H9 (cell line): ENCODE measurements around the gene SPECC1. TPM values are rescaled to one million over a fixed set of nuclear protein-coding genes. Genes with fewer than 3 reads are reported as not detected.

Experiments used
- DNase-seq: peaks from one replicate; pipeline ENCODE4 v3.0.0-alpha.2; 2017
- H2AFZ ChIP-seq: one replicate; pipeline ENCODE4 v1.6.1; 2013; ENCODE audit warnings: mild to moderate bottlenecking, low read length, control low read depth, moderate library complexity
- H2AK5ac ChIP-seq: 2 replicates; pipeline ENCODE4 v1.6.1; 2013; ENCODE audit warnings: low read length, control low read depth, mixed read lengths; ENCODE audit not compliant: insufficient read length
- H2BK120ac ChIP-seq: one replicate; pipeline ENCODE4 v1.6.1; 2013; ENCODE audit warnings: low read depth, mild to moderate bottlenecking, low read length, control low read depth, inconsistent platforms; ENCODE audit not compliant: poor library complexity, severe bottlenecking
- H2BK12ac ChIP-seq: 2 replicates; pipeline ENCODE4 v1.6.1; 2013; ENCODE audit warnings: low read length, control low read depth, mixed read lengths, low read depth; ENCODE audit not compliant: insufficient read length
- H2BK15ac ChIP-seq: 2 replicates; pipeline ENCODE4 v1.6.1; 2013; ENCODE audit warnings: low read depth, low read length, control low read depth
- H2BK20ac ChIP-seq: one replicate; pipeline ENCODE4 v1.6.1; 2013; ENCODE audit warnings: low read depth, mild to moderate bottlenecking, low read length, control low read depth, inconsistent platforms; ENCODE audit not compliant: poor library complexity, severe bottlenecking
- H2BK5ac ChIP-seq: 2 replicates; pipeline ENCODE4 v1.6.1; 2013; ENCODE audit warnings: low read length, control low read depth, mixed read lengths; ENCODE audit not compliant: insufficient read length
- H3K14ac ChIP-seq: 2 replicates; pipeline ENCODE4 v1.6.1; 2013; ENCODE audit warnings: low read length, control low read depth; ENCODE audit not compliant: insufficient read depth
- H3K18ac ChIP-seq: 2 replicates; pipeline ENCODE4 v1.6.1; 2013; ENCODE audit warnings: low read depth, mild to moderate bottlenecking, mixed read lengths, low read length, control low read depth; ENCODE audit not compliant: insufficient read length
- H3K23ac ChIP-seq: 2 replicates; pipeline ENCODE4 v1.6.1; 2013; ENCODE audit warnings: low read length, control low read depth, mixed read lengths, low read depth; ENCODE audit not compliant: insufficient read length
- H3K23me2 ChIP-seq: 2 replicates; pipeline ENCODE4 v1.6.1; 2013; ENCODE audit warnings: low read depth, mild to moderate bottlenecking, mixed read lengths, low read length, control low read depth; ENCODE audit not compliant: insufficient read length, poor library complexity, severe bottlenecking
- H3K27ac ChIP-seq: 2 replicates; pipeline ENCODE4 v1.5.1; 2013; ENCODE audit warnings: low read length, control low read depth, mixed read lengths, low read depth; ENCODE audit not compliant: insufficient read length
- H3K27me3 ChIP-seq: 2 replicates; pipeline ENCODE4 v1.6.1; 2013; ENCODE audit warnings: low read length, control low read depth, inconsistent platforms; ENCODE audit not compliant: insufficient read depth
- H3K4ac ChIP-seq: 2 replicates; pipeline ENCODE4 v1.6.1; 2013; ENCODE audit warnings: low read depth, mild to moderate bottlenecking, control low read depth, inconsistent platforms, low read length, moderate library complexity
- H3K4me1 ChIP-seq: 2 replicates; pipeline ENCODE4 v1.6.1; 2013; ENCODE audit warnings: low read length, control low read depth, inconsistent platforms; ENCODE audit not compliant: insufficient read depth
- H3K4me2 ChIP-seq: 2 replicates; pipeline ENCODE4 v1.6.1; 2013; ENCODE audit warnings: low read length, control low read depth, mixed read lengths; ENCODE audit not compliant: insufficient read length, insufficient read depth
- H3K56ac ChIP-seq: 2 replicates; pipeline ENCODE4 v1.6.1; 2013; ENCODE audit warnings: low read depth, mild to moderate bottlenecking, mixed read lengths, low read length, control low read depth; ENCODE audit not compliant: insufficient read length
- H3K79me1 ChIP-seq: 2 replicates; pipeline ENCODE4 v1.6.1; 2013; ENCODE audit warnings: low read depth, mild to moderate bottlenecking, moderate library complexity, low read length, control low read depth, inconsistent platforms; ENCODE audit not compliant: insufficient read depth, poor library complexity, severe bottlenecking
- H3K79me2 ChIP-seq: 2 replicates; pipeline ENCODE4 v1.6.1; 2013; ENCODE audit warnings: low read length, control low read depth, inconsistent platforms; ENCODE audit not compliant: insufficient read depth
- H3K9ac ChIP-seq: 2 replicates; pipeline ENCODE4 v1.6.1; 2013; ENCODE audit warnings: low read length, control low read depth, mixed read lengths; ENCODE audit not compliant: insufficient read length; ENCODE audit errors: extremely low read depth
- H3K9me3 ChIP-seq: one replicate; pipeline ENCODE4 v1.6.1; 2013; ENCODE audit warnings: low read depth, low read length, inconsistent platforms; ENCODE audit not compliant: control insufficient read depth
- H3T11ph ChIP-seq: one replicate; pipeline ENCODE4 v1.6.1; 2013; ENCODE audit warnings: mild to moderate bottlenecking, low read length, control low read depth, inconsistent platforms
- H4K20me1 ChIP-seq: one replicate; pipeline ENCODE4 v1.6.1; 2013; ENCODE audit not compliant: control insufficient read depth, insufficient read length, insufficient read depth
- H4K5ac ChIP-seq: 2 replicates; pipeline ENCODE4 v1.6.1; 2013; ENCODE audit warnings: low read depth, mild to moderate bottlenecking, mixed read lengths, low read length, control low read depth; ENCODE audit not compliant: insufficient read length
- H4K8ac ChIP-seq: replicated peaks from 2 replicates; pipeline ENCODE4 v1.6.1; 2013; ENCODE audit warnings: low read length, control low read depth, mixed read lengths, low read depth; ENCODE audit not compliant: insufficient read length
- H4K91ac ChIP-seq: 2 replicates; pipeline ENCODE4 v1.6.1; 2013; ENCODE audit warnings: low read depth, mild to moderate bottlenecking, moderate library complexity, mixed read lengths, low read length, control low read depth; ENCODE audit not compliant: insufficient read length
- H3K27ac Mint-ChIP-seq, 3 experiments: 2 replicates in 2 of 3; 3 replicates in 1 of 3; pipeline ENCODE4 v1.8.0; 2020 to 2021; ENCODE audit warnings: mixed read lengths in 3 of 3, mild to moderate bottlenecking in 1 of 3, moderate library complexity in 1 of 3
- H3K27me3 Mint-ChIP-seq: 2 replicates; pipeline ENCODE4 v1.8.0; 2021; ENCODE audit warnings: low read depth, mild to moderate bottlenecking, moderate library complexity, mixed read lengths
- H3K36me3 Mint-ChIP-seq, 3 experiments: 2 replicates in 2 of 3; 3 replicates in 1 of 3; pipeline ENCODE4 v1.8.0; 2020 to 2021; ENCODE audit warnings: low read depth in 3 of 3, mixed read lengths in 3 of 3; ENCODE audit not compliant: insufficient read depth in 1 of 3
- H3K4me1 Mint-ChIP-seq, 2 experiments: 2 replicates each; pipeline ENCODE4 v1.8.0; 2020; ENCODE audit warnings: mixed read lengths in 2 of 2
- H3K4me3 Mint-ChIP-seq, 2 experiments: 2 replicates in 1 of 2; 3 replicates in 1 of 2; pipeline ENCODE4 v1.8.0; 2020 to 2021; ENCODE audit warnings: mild to moderate bottlenecking in 2 of 2, mixed read lengths in 2 of 2, moderate library complexity in 1 of 2
- H3K9me3 Mint-ChIP-seq, 2 experiments: 2 replicates in 1 of 2; 3 replicates in 1 of 2; pipeline ENCODE4 v1.8.0; 2020; ENCODE audit warnings: mild to moderate bottlenecking in 2 of 2, mixed read lengths in 2 of 2, moderate library complexity in 1 of 2
- WGBS: extraction: QIAGEN DNeasy Blood & Tissue Kit; methylation state at CpG from one replicate; pipeline ENCODE4 v1.1.7; 2013; ENCODE audit warnings: missing lambda C conversion rate, low lambda C conversion rate, mixed read lengths; ENCODE audit not compliant: insufficient read length; ENCODE audit errors: extremely low coverage; 5-methylcytosine and 5-hydroxymethylcytosine counted together
- total RNA-seq: library from RNA; stranded (reverse); gene quantifications from 2 replicates; pipeline ENCODE4 v1.2.1, GENCODE V29; 2021
- TF ChIP-seq, protein P1 (sequence below): fragments of 200-600 bp; sonication (generic); conservative IDR thresholded peaks from 3 replicates; pipeline ENCODE4 v1.8.0; 2021; ENCODE audit warnings: antibody characterized with exemption, mild to moderate bottlenecking

Gene SPECC1
- total RNA-seq, 1 experiment from 2014 or later = 65.7 TPM

DNA sequence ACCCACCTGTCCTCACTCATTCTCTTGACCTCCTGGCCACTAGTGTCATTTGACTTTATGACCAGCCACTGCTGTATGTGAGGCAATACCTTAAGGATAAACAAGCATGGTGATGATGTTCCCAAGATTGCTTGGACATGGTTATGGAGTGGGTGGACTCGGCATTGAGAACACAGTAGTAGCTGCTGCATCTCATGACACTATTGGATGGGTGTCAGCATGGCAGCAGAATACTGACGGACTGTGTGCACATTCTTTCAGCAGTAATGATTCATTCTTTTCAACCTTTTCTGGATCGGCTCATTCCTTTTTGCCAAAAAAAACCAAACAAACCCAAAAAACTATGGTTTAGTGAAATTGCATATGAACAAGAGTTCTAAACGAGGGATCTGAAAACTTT lies 13.5 kb downstream of the SPECC1 start:
- Mint-ChIP-seq H3K36me3 (peaks cover 0 to under 1% (median 0%) of the 10 kb centered on the region in 3 experiments; a peak in 1 of 7 replicates), H3K4me1 (no peaks in the 10 kb centered on the region), H3K27ac (no peak overlapping the region), H3K4me3 (no peak overlapping the region), H3K27me3 (no peaks in the 10 kb centered on the region), H3K9me3 (no peaks in the 10 kb centered on the region)
- H3K14ac ChIP-seq = no peak overlapping the region
- no peak overlapping the region for H2BK15ac ChIP-seq
- no peak overlapping the region for H2AFZ ChIP-seq
- H3K79me1 ChIP-seq = no peaks in the 10 kb centered on the region
- no peaks in the 10 kb centered on the region for H3K27me3 ChIP-seq
- H3T11ph ChIP-seq = no peak overlapping the region
- H2BK12ac ChIP-seq = no peak overlapping the region
- no peak overlapping the region for H2BK120ac ChIP-seq
- no peaks in the 10 kb centered on the region for H3K9me3 ChIP-seq
- no peak overlapping the region for H4K5ac ChIP-seq
- TF ChIP-seq, protein P1, sequence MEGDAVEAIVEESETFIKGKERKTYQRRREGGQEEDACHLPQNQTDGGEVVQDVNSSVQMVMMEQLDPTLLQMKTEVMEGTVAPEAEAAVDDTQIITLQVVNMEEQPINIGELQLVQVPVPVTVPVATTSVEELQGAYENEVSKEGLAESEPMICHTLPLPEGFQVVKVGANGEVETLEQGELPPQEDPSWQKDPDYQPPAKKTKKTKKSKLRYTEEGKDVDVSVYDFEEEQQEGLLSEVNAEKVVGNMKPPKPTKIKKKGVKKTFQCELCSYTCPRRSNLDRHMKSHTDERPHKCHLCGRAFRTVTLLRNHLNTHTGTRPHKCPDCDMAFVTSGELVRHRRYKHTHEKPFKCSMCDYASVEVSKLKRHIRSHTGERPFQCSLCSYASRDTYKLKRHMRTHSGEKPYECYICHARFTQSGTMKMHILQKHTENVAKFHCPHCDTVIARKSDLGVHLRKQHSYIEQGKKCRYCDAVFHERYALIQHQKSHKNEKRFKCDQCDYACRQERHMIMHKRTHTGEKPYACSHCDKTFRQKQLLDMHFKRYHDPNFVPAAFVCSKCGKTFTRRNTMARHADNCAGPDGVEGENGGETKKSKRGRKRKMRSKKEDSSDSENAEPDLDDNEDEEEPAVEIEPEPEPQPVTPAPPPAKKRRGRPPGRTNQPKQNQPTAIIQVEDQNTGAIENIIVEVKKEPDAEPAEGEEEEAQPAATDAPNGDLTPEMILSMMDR = no peak
- H3K9ac ChIP-seq = no peak overlapping the region
- H2BK20ac ChIP-seq = no peak overlapping the region
- H3K4me1 ChIP-seq = no peaks in the 10 kb centered on the region
- no peaks in the 10 kb centered on the region for H3K79me2 ChIP-seq
- no peak overlapping the region for H2BK5ac ChIP-seq
- no peaks in the 10 kb centered on the region for H3K23me2 ChIP-seq
- no peak overlapping the region for H3K27ac ChIP-seq
- no peak overlapping the region for H2AK5ac ChIP-seq
- H4K91ac ChIP-seq = no peak overlapping the region
- WGBS = no CpG with 5 or more reads among the region's 4 CpGs
- H3K4ac ChIP-seq = no peak overlapping the region
- H3K18ac ChIP-seq = no peak overlapping the region
- H4K8ac ChIP-seq = no peak overlapping the region
- no peaks in the 10 kb centered on the region for H4K20me1 ChIP-seq
- no peak overlapping the region for H3K23ac ChIP-seq
- no peak overlapping the region for H3K56ac ChIP-seq
- no peak for DNase-seq
- H3K4me2 ChIP-seq = no peak overlapping the region
